Neural cell (in vitro differentiated cells): ENCODE results near the gene CYP2D6. TPM values are rescaled to one million over a fixed set of nuclear protein-coding genes. Genes with fewer than 3 reads are reported as not detected.

Source experiments
- H2AFZ ChIP-seq: fragments of 200-600, 300-800 bp; sonication (generic), shearing (Covaris generic); 2 replicates; pipeline ENCODE4 v1.6.0; 2014; ENCODE audit warnings: low read depth, mild to moderate bottlenecking, antibody characterized with exemption, low read length, moderate library complexity
- H3F3A ChIP-seq: fragments of 200-600 bp; shearing (Covaris generic); 2 replicates; pipeline ENCODE4 v1.6.1; 2016; ENCODE audit warnings: mild to moderate bottlenecking, moderate library complexity, mixed read lengths, antibody characterized with exemption, low read length; ENCODE audit not compliant: insufficient read depth, poor library complexity, severe bottlenecking
- H3K27ac ChIP-seq: fragments of 200-600, 300-800 bp; sonication (generic), shearing (Covaris generic); 2 replicates; pipeline ENCODE4 v1.5.1; 2014; ENCODE audit warnings: mild to moderate bottlenecking, low read length, moderate library complexity
- H3K27me3 ChIP-seq: fragments of 300-800, 200-600 bp; sonication (generic), shearing (Covaris generic); 2 replicates; pipeline ENCODE4 v1.6.0; 2014; ENCODE audit warnings: mild to moderate bottlenecking, low read depth, low read length, moderate library complexity; ENCODE audit not compliant: insufficient read depth
- H3K36me3 ChIP-seq: fragments of 300-800, 200-600 bp; sonication (generic), shearing (Covaris generic); 2 replicates; pipeline ENCODE4 v1.5.1; 2014; ENCODE audit warnings: mild to moderate bottlenecking, antibody characterized with exemption, low read length, moderate library complexity; ENCODE audit not compliant: insufficient read depth
- H3K4me2 ChIP-seq: fragments of 300-800, 200-600 bp; sonication (generic), shearing (Covaris generic); 2 replicates; pipeline ENCODE4 v1.6.0; 2014; ENCODE audit warnings: mild to moderate bottlenecking, low read length
- H3K4me3 ChIP-seq: fragments of 300-800, 200-600 bp; sonication (generic), shearing (Covaris generic); 2 replicates; pipeline ENCODE4 v1.5.1; 2014; ENCODE audit warnings: mild to moderate bottlenecking, low read length, moderate library complexity
- H3K79me2 ChIP-seq: fragments of 200-600 bp; shearing (Covaris generic); replicated peaks from 2 replicates; pipeline ENCODE4 v1.6.0; 2014; ENCODE audit warnings: mild to moderate bottlenecking, low read length, moderate library complexity; ENCODE audit not compliant: insufficient read depth
- H3K9ac ChIP-seq: fragments of 300-800, 200-600 bp; sonication (generic), shearing (Covaris generic); 2 replicates; pipeline ENCODE4 v1.6.1; 2016; ENCODE audit warnings: mild to moderate bottlenecking, low read length, mixed read lengths
- H3K9me2 ChIP-seq: fragments of 200-600 bp; shearing (Covaris generic); 2 replicates; pipeline ENCODE4 v1.6.1; 2016; ENCODE audit warnings: mild to moderate bottlenecking, low read length, mixed read lengths; ENCODE audit not compliant: insufficient read depth
- H3K9me3 ChIP-seq: fragments of 200-600, 300-800 bp; sonication (generic), shearing (Covaris generic); 2 replicates; pipeline ENCODE4 v1.6.1; 2016; ENCODE audit warnings: mild to moderate bottlenecking, mixed run types, low read length, moderate library complexity, mixed read lengths
- H4K20me1 ChIP-seq: fragments of 200-600 bp; shearing (Covaris generic); 2 replicates; pipeline ENCODE4 v1.6.1; 2016; ENCODE audit warnings: mild to moderate bottlenecking, mixed run types; ENCODE audit not compliant: insufficient read depth
- CTCF ChIP-seq: fragments of 450-650 bp; IDR thresholded peaks from 2 replicates; pipeline ENCODE4 v1.5.1; 2014; ENCODE audit warnings: antibody characterized with exemption, mild to moderate bottlenecking, moderate library complexity; ENCODE audit not compliant: poor library complexity, severe bottlenecking
- EZH2 ChIP-seq: fragments of 200-600, 300-800 bp; shearing (Covaris generic), sonication (generic); IDR thresholded peaks from 2 replicates; pipeline ENCODE4 v1.6.1; 2014; ENCODE audit warnings: antibody characterized with exemption, low read length, borderline replicate concordance, mild to moderate bottlenecking; ENCODE audit not compliant: insufficient read depth, poor library complexity, severe bottlenecking
- REST ChIP-seq: IDR thresholded peaks from 2 replicates; pipeline ENCODE4 v1.6.1; 2012; ENCODE audit warnings: borderline replicate concordance
- polyA plus RNA-seq: library from polyadenylated mRNA; depleted of rRNA; stranded (reverse); fragments of >200 nt; gene quantifications from 2 replicates; pipeline ENCODE4 v1.2.3, GENCODE V29; 2014

The CYP2D6 gene
- polyA plus RNA-seq, 1 donor from 2014 or later: 11.5 TPM

GRCh38 chr22:42076764-42077485 lies 53.7 kb downstream of the CYP2D6 start:
- Histone ChIP-seq H3K36me3 (no peaks in the 10 kb centered on the region), H3K9me3 (no peaks in the 10 kb centered on the region), H2AFZ (no peak overlapping the region), H3K27ac (no peak overlapping the region), H3K4me2 (no peak overlapping the region), H3K27me3 (no peaks in the 10 kb centered on the region), H3F3A (peaks cover 8% of the 10 kb centered on the region), H3K79me2 (peaks cover 16% of the 10 kb centered on the region), H3K9ac (no peak overlapping the region), H4K20me1 (no peaks in the 10 kb centered on the region), H3K4me3 (no peak overlapping the region), H3K9me2 (no peaks in the 10 kb centered on the region)
- TF ChIP-seq CTCF (no peak), REST (no peak), EZH2 (no peak)

Other genes starting within 250 kb of the CYP2D6 start
- gene SHISA8, start 215.7 kb downstream of the CYP2D6 start, polyA plus RNA-seq: 0.62 and 2.2 TPM in 2 replicates
- gene TNFRSF13C, start 204.0 kb downstream of the CYP2D6 start, polyA plus RNA-seq: 0.12 and 0.34 TPM in 2 replicates
- 1.7 and 2.1 TPM in 2 replicates for gene CENPM, start 183.7 kb downstream of the CYP2D6 start, polyA plus RNA-seq
- gene SEPTIN3, start 161.4 kb downstream of the CYP2D6 start, polyA plus RNA-seq: 167 and 177 TPM in 2 replicates
- not detected in 2 replicates for gene WBP2NL, start 132.0 kb downstream of the CYP2D6 start, polyA plus RNA-seq
- gene NAGA, start 60.0 kb downstream of the CYP2D6 start, polyA plus RNA-seq: 8.8 and 11.4 TPM in 2 replicates
- gene PHETA2, start 56.6 kb downstream of the CYP2D6 start, polyA plus RNA-seq: 0.22 and 0.42 TPM in 2 replicates
- 42.8 and 44.0 TPM in 2 replicates for gene SMDT1, start 51.1 kb downstream of the CYP2D6 start, polyA plus RNA-seq
- gene NDUFA6, start 40.0 kb downstream of the CYP2D6 start, polyA plus RNA-seq: 225 and 273 TPM in 2 replicates
- gene TCF20, start 139.8 kb upstream of the CYP2D6 start, polyA plus RNA-seq: 21.9 and 27.5 TPM in 2 replicates